ENCODE measurements around the gene ATP6V0B. TPM values are rescaled to one million over a fixed set of nuclear protein-coding genes. Genes with fewer than 3 reads are reported as not detected.
A peak's percentile ranks its signal among the peaks of the same experiment; 100 is the strongest.

ATP6V0B gene
- total and polyA plus RNA-seq, 2 of the 13 experiments (the other 11 are each of a cell fraction or from before 2014, with no cell fraction given) = 157 to 161 TPM

GRCh38 chr1:43979528-43980254, 4.9 kb downstream of the ATP6V0B start (continued):
- TF ChIP-seq ZFP91 (CRISPR knock-in tag; IDR thresholded peaks at IDR 0.05; ENCODE audit: borderline replicate concordance) (peak; percentile 65; the same call in 1 of the 2 replicates), ZNF331 (CRISPR knock-in tag; IDR thresholded peaks at IDR 0.05) (0 out of 2 replicates have a peak, but pooled peaks have one; percentile 37), HNRNPL (IDR thresholded peaks at IDR 0.05; ENCODE audit: low read depth, low read length) (peak; percentile 82; the same call in 1 of the 2 replicates), ZNF367 (CRISPR knock-in tag; IDR thresholded peaks at IDR 0.05; ENCODE audit: borderline replicate concordance) (no peak), NFIC (IDR thresholded peaks at IDR 0.05; ENCODE audit: low read length) (no peak), ARNTL (CRISPR knock-in tag; IDR thresholded peaks at IDR 0.05) (peak; percentile 92), BCLAF1 (IDR thresholded peaks at IDR 0.05) (no peak), RXRA (CRISPR knock-in tag; IDR thresholded peaks at IDR 0.05) (peak; percentile 41; the same call in 1 of the 2 replicates), ZNF383 (CRISPR knock-in tag; IDR thresholded peaks at IDR 0.05; ENCODE audit: borderline replicate concordance) (no peak), U2AF2 (IDR thresholded peaks at IDR 0.05; ENCODE audit: low read depth, low read length) (no peak), MXD4 (CRISPR knock-in tag; IDR thresholded peaks at IDR 0.05) (peak; percentile 89; the same call in 1 of the 2 replicates), PREB (CRISPR knock-in tag; IDR thresholded peaks at IDR 0.05) (no peak), NFE2L1 (CRISPR knock-in tag; IDR thresholded peaks at IDR 0.05; ENCODE audit: borderline replicate concordance) (no peak), SUZ12 (IDR thresholded peaks at IDR 0.05; ENCODE audit: low read depth, low read length) (no peak), MIER3 (CRISPR knock-in tag; IDR thresholded peaks at IDR 0.05; ENCODE audit: borderline replicate concordance) (no peak; the same call in 1 of the 2 replicates), SMC3 (IDR thresholded peaks at IDR 0.05; ENCODE audit: low read length) (no peak), TRIM22 (IDR thresholded peaks at IDR 0.05) (no peak), ZNF484 (CRISPR knock-in tag; IDR thresholded peaks at IDR 0.05; ENCODE audit: borderline replicate concordance, low read depth) (0 out of 2 replicates have a peak, but pooled peaks have one; percentile 74), SP1 (IDR thresholded peaks at IDR 0.05) (no peak), SP1 (CRISPR knock-in tag; IDR thresholded peaks at IDR 0.05) (no peak), ZNF329 (CRISPR knock-in tag; IDR thresholded peaks at IDR 0.05; ENCODE audit: low read depth) (no peak), ZNF672 (CRISPR knock-in tag; IDR thresholded peaks at IDR 0.05) (no peak), CREB3 (CRISPR knock-in tag; IDR thresholded peaks at IDR 0.05) (no peak)

Measured in HepG2 (cell line).